Measurements from ENCODE around the gene SH3PXD2B. TPM values are rescaled to one million over a fixed set of nuclear protein-coding genes. Genes with fewer than 3 reads are reported as not detected.

The SH3PXD2B gene
- total RNA-seq, 1 experiment from 2014 or later = 27.5 TPM

GRCh38 chr5:172345881-172346280 is 108.4 kb downstream of the SH3PXD2B start (continued):
- TF ChIP-seq, protein P1, sequence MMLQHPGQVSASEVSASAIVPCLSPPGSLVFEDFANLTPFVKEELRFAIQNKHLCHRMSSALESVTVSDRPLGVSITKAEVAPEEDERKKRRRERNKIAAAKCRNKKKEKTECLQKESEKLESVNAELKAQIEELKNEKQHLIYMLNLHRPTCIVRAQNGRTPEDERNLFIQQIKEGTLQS (IDR thresholded peaks at IDR 0.05) = no peak
- TF ChIP-seq EZH2phosphoT487 (IDR thresholded peaks at IDR 0.05; ENCODE audit: borderline replicate concordance) (no peak), POLR2AphosphoS5 (IDR thresholded peaks at IDR 0.05; ENCODE audit: low read depth, low read length) (no peak), ELF1 (IDR thresholded peaks at IDR 0.05; ENCODE audit: borderline replicate concordance, low read depth) (no peak), POLR2A (IDR thresholded peaks at IDR 0.05; ENCODE audit: borderline replicate concordance, extremely low read depth, insufficient read depth, insufficient read length) (no peak), SP1 (IDR thresholded peaks at IDR 0.05; ENCODE audit: low read depth) (no peak), ZFX (IDR thresholded peaks at IDR 0.05) (no peak), JUND (IDR thresholded peaks at IDR 0.05) (no peak)

DNA sequence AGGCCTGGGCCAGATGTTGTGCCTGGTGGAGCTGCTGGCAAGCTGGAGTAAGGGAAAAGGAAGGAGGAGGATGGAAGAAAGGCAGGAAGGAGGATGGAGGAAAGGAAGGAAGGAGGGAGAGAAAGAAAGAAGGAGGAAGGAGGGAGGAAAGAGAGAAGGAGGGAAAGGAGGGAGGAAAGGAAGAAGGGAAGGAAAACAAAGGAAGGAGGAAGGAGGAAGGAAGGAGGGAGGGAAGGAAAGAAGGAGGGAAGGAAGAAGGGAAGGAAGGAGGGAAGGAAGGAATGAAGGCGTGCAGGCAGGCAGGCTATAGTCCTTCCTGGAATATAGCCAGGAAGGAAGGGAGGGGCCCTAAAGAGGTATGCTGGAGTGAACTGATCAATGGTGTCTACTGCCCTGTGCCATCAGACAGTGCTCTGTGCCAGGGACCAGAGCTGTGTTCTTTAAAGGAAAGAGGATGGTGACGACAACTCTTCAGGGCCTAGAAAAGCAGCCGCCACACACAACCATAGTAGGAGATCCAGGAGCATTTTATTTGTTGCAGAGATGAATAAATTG is 109.4 kb downstream of the SH3PXD2B start:
- Histone ChIP-seq H3K4me1 (ENCODE audit: control insufficient read depth in 1 of 2, insufficient read depth in 2 of 2, low read length in 2 of 2) (no peaks in the 10 kb centered on the region), H3K27ac (ENCODE audit: low read depth, low read length) (no peak overlapping the region), H3K27me3 (ENCODE audit: insufficient read depth, low read length) (no peaks in the 10 kb centered on the region), H3K9me3 (ENCODE audit: control insufficient read depth in 1 of 2, insufficient read depth in 1 of 2, low read depth in 1 of 2, low read length in 2 of 2) (no peaks in the 10 kb centered on the region), H3K36me3 (ENCODE audit: control insufficient read depth in 1 of 2, insufficient read depth in 2 of 2, low read length in 2 of 2) (peaks cover 5 to 7% of the 10 kb centered on the region in 2 experiments; a peak in 1 of 4 replicates), H3K4me2 (ENCODE audit: low read length) (no peak overlapping the region), H3K9me2 (ENCODE audit: insufficient read depth) (no peaks in the 10 kb centered on the region), H3K9ac (ENCODE audit: low read length) (no peak overlapping the region), H4K20me1 (ENCODE audit: insufficient read depth) (no peaks in the 10 kb centered on the region), H3K79me2 (ENCODE audit: insufficient read depth, low read length) (no peaks in the 10 kb centered on the region), H2AFZ (ENCODE audit: low read depth, low read length, poor library complexity, severe bottlenecking) (no peak overlapping the region), H3K4me3 (replicated peaks in 1 of 2; ENCODE audit: low read depth in 1 of 2, low read length in 2 of 2) (no peak overlapping the region)
- TF ChIP-seq ZBTB33 (IDR thresholded peaks at IDR 0.05; ENCODE audit: extremely low read depth, insufficient replicate concordance, low read length) (no peak), TCF7L2 (IDR thresholded peaks at IDR 0.05; ENCODE audit: borderline replicate concordance, extremely low read depth, insufficient read depth, insufficient read length) (no peak)
- ChIA-PET CTCF (no interaction called here), RAD21 (ENCODE audit: low non-redundant PET in 1 of 2, low total read pairs in 2 of 2, uncharacterized antibody in 2 of 2, unreplicated experiment in 2 of 2) (no interaction called here), POLR2A (no interaction called here)
- no TSS peak for BruUV-seq (replicated peaks)
- ATAC-seq = 0 out of 2 replicates have a peak, but pooled peaks have one; percentile 30
- no peak for DNase-seq (ENCODE audit: low read depth, low spot score)
- intact Hi-C loops (cut with micrococcal nuclease) = no loop called here

Data from HCT116 (cell line).